Panc1 (cell line): Measurements from ENCODE around the gene APOE. TPM values are rescaled to one million over a fixed set of nuclear protein-coding genes. Genes with fewer than 3 reads are reported as not detected.

Experiments used
- ATAC-seq: fragments of 200-7000 bp; cut with Tn5 transposase; 2 replicates; pipeline ENCODE4 v1.9.1; 2020; ENCODE audit warnings: mild to moderate bottlenecking, moderate library complexity
- BruUV-seq: library from RNA; stranded (reverse); fragments of 400-500 nt; replicated peaks from 2 replicates; lab custom pipeline; 2021; lab: Mats Ljungman, UMichigan
- CTCF ChIA-PET: fragments of 300-600 bp; sonication (Branson Sonifier 250); formaldehyde crosslinking; loops from one replicate; lab custom pipeline; 2022; ENCODE audit warnings: antibody characterized with exemption; lab: Charles Lee
- POLR2A ChIA-PET: fragments of 300-600 bp; sonication (Branson Sonifier 250); formaldehyde crosslinking; loops from one replicate; lab custom pipeline; 2022; ENCODE audit warnings: antibody characterized with exemption; lab: Charles Lee
- DNase-seq: peaks from one replicate; pipeline ENCODE4 v3.0.0-alpha.2; 2010; ENCODE audit warnings: low read depth, low spot score
- H3K27ac ChIP-seq: 2 replicates; pipeline ENCODE4 v1.5.1; 2011; ENCODE audit warnings: mild to moderate bottlenecking, low read length, inconsistent platforms
- H3K27me3 ChIP-seq: fragments of 200-500 bp; sonication (Bioruptor generic); 2 replicates; pipeline ENCODE4 v1.6.0; 2014; ENCODE audit warnings: low read length, inconsistent platforms; ENCODE audit not compliant: control insufficient read depth, insufficient read depth
- H3K36me3 ChIP-seq: fragments of 200-500 bp; sonication (Bioruptor generic); 2 replicates; pipeline ENCODE4 v1.5.1; 2014; ENCODE audit warnings: inconsistent platforms, mild to moderate bottlenecking, low read length, moderate library complexity; ENCODE audit not compliant: control insufficient read depth, insufficient read depth
- H3K4me1 ChIP-seq: 2 replicates; pipeline ENCODE4 v1.5.1; 2011; ENCODE audit warnings: inconsistent platforms, mild to moderate bottlenecking, low read length, moderate library complexity; ENCODE audit not compliant: control insufficient read depth, insufficient read depth
- H3K4me3 ChIP-seq, 2 experiments: 2 replicates each; pipeline ENCODE4 v1.5.1; 2011 to 2012; ENCODE audit warnings: low read depth in 2 of 2, low read length in 2 of 2, mild to moderate bottlenecking in 2 of 2, inconsistent platforms in 1 of 2, moderate library complexity in 1 of 2
- H3K9me3 ChIP-seq: fragments of 200-500 bp; sonication (Bioruptor generic); 2 replicates; pipeline ENCODE4 v1.5.1; 2014; ENCODE audit warnings: low read depth, mild to moderate bottlenecking, inconsistent platforms, low read length, moderate library complexity; ENCODE audit not compliant: control insufficient read depth, insufficient read depth
- CTCF ChIP-seq: fragments of 450-650 bp; IDR thresholded peaks from 2 replicates; pipeline ENCODE4 v1.5.1; 2017; ENCODE audit warnings: mild to moderate bottlenecking
- POLR2AphosphoS5 ChIP-seq: IDR thresholded peaks from 2 replicates; pipeline ENCODE4 v1.6.1; 2012; ENCODE audit warnings: mild to moderate bottlenecking, low read depth, low read length, moderate library complexity
- REST ChIP-seq, 2 experiments: IDR thresholded peaks; 2 replicates each; pipeline ENCODE4 v1.6.1; 2011 to 2012; ENCODE audit warnings: low read depth in 2 of 2, control low read depth in 1 of 2, low read length in 1 of 2, mild to moderate bottlenecking in 1 of 2, moderate library complexity in 1 of 2; ENCODE audit not compliant: insufficient read depth in 1 of 2
- SIN3A ChIP-seq: IDR thresholded peaks from 2 replicates; pipeline ENCODE4 v1.6.1; 2012; ENCODE audit warnings: low read depth, mild to moderate bottlenecking, low read length, moderate library complexity, borderline replicate concordance; ENCODE audit not compliant: insufficient read depth
- TCF7L2 ChIP-seq: IDR thresholded peaks from 2 replicates; pipeline ENCODE4 v1.6.1; 2011; ENCODE audit warnings: mild to moderate bottlenecking, low read depth, low read length, inconsistent platforms
- in situ Hi-C: cut with HindIII; loops from 2 replicates; pipeline ENCODE4 v1.10.0; 2016; ENCODE audit warnings: low sequenced_read_pairs, low pct_unique_long_range_greater_than_20kb
- intact Hi-C: fragments of 100-400 bp; cut with micrococcal nuclease; formaldehyde crosslinking; loops from one replicate; pipeline ENCODE4 v1.10.0; 2022; ENCODE audit not compliant: unreplicated experiment
- total RNA-seq: library from RNA; stranded (reverse); gene quantifications from one replicate; pipeline ENCODE4 v1.2.1, GENCODE V29; 2021; ENCODE audit not compliant: unreplicated experiment

APOE gene
- total RNA-seq, 1 experiment from 2014 or later, result 780 TPM

- Histone ChIP-seq H3K36me3 (no peaks in the 10 kb centered on the region), H3K27ac (peak overlapping the region; percentile 70; the same call in 1 of the 2 replicates), H3K4me3 (no peak overlapping the region), H3K9me3 (no peaks in the 10 kb centered on the region), H3K4me1 (peaks cover 9% of the 10 kb centered on the region), H3K27me3 (no peaks in the 10 kb centered on the region)
- no TSS peak for BruUV-seq
- TF ChIP-seq REST (IDR thresholded peaks at IDR 0.05; ENCODE audit: insufficient read depth in 1 of 2, low read depth in 2 of 2, low read length in 1 of 2) (no peak), POLR2AphosphoS5 (no peak; the same call in 1 of the 2 replicates), SIN3A (no peak), CTCF (peak; percentile 98), TCF7L2 (no peak)
- DNase-seq (no peak), ATAC-seq (peak; percentile 62)
- intact Hi-C loops, result loop anchor here (5.0 kb wide), 1 partner anchor 48 kb away; no protein-coding TSS in a partner anchor
- in situ Hi-C loops, result no loop called here
- ChIA-PET POLR2A (no interaction called here), CTCF (interaction anchor here (0.7 to 1.1 kb wide), 3 partner anchors 14 to 50 kb away, joined by 4 to 6 read pairs (median 5); no protein-coding TSS in a partner anchor)
Observed at GRCh38 chr19:44903602-44904425, 1.8 kb upstream of the APOE start.

GRCh38 chr19:44904426-44904994 is 1.1 kb upstream of the APOE start:
- Histone ChIP-seq H3K9me3 (no peaks in the 10 kb centered on the region), H3K27me3 (no peaks in the 10 kb centered on the region), H3K36me3 (no peaks in the 10 kb centered on the region), H3K4me3 (peak overlapping the region in 1 of 2 experiments; percentile 4; a peak in 1 of 4 replicates), H3K4me1 (peaks cover 9% of the 10 kb centered on the region), H3K27ac (peak overlapping the region; percentile 70)
- DNase-seq (no peak), ATAC-seq (peak; percentile 31)
- CTCF ChIA-PET, result interaction anchor here (0.7 kb wide), 2 partner anchors 14 to 147 kb away, joined by 5 read pairs; no protein-coding TSS in a partner anchor
- in situ Hi-C loops, result no loop called here
- TF ChIP-seq SIN3A (no peak), CTCF (peak; percentile 61)
- no TSS peak for BruUV-seq
- POLR2A ChIA-PET, result no interaction called here
- intact Hi-C loops, result loop anchor here (5.0 kb wide), 1 partner anchor 48 kb away; no protein-coding TSS in a partner anchor
